NB4 (cell line): ENCODE data around the gene SYNPO.

ENCODE experiments used
- DNase-seq: peaks from one replicate; pipeline ENCODE4 v3.0.0; 2010; ENCODE audit warnings: low read depth
- H3K4me3 ChIP-seq: one replicate; pipeline ENCODE4 v1.5.1; 2011; ENCODE audit warnings: mild to moderate bottlenecking, low read depth, low read length, moderate library complexity
- CTCF ChIP-seq: IDR thresholded peaks from one replicate; pipeline ENCODE4 v1.5.1; 2012; ENCODE audit warnings: low read depth, low read length
- MYC ChIP-seq: IDR thresholded peaks from 2 replicates; pipeline ENCODE4 v1.6.1; 2011; ENCODE audit warnings: low read depth, low read length
- POLR2A ChIP-seq: IDR thresholded peaks from 2 replicates; pipeline ENCODE4 v1.6.1; 2011; ENCODE audit warnings: mild to moderate bottlenecking; ENCODE audit not compliant: insufficient read length; ENCODE audit errors: extremely low read depth
- TF ChIP-seq, protein P1 (sequence below): IDR thresholded peaks from 2 replicates; pipeline ENCODE4 v1.6.1; 2011; ENCODE audit warnings: low read depth, low read length

Gene SYNPO

DNA sequence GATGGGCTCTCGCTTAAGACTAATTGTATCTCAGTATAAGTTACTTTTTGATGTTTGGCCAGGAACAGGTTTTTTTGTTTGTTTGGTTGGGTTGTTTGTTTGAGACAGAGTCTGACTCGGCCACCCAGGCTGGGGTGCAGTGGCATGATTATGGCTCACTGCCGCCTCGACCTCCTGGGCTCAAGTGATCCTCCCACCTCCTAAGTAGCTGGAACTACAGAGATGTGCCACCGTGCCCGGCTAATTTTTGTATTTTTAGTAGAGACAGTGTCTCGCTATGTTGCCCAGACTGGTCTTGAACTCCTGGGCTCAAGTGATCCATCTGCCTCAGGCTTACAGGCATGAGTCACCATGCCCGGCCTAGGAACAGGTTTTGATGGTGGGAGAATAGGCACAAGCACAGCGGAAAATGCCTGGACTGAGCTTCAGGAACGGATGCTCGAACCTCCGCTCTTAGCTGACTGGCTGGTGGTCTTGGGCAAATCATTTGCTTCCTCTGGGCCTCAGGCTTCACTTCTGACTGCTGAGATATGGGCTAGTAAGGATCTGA is 11.4 kb upstream of the SYNPO start:
- H3K4me3 ChIP-seq: no peak overlapping the region
- no peak for DNase-seq
- TF ChIP-seq POLR2A: no peak
- TF ChIP-seq CTCF: no peak
- TF ChIP-seq MYC: no peak
- TF ChIP-seq, protein P1, sequence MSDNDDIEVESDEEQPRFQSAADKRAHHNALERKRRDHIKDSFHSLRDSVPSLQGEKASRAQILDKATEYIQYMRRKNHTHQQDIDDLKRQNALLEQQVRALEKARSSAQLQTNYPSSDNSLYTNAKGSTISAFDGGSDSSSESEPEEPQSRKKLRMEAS: no peak

DNA sequence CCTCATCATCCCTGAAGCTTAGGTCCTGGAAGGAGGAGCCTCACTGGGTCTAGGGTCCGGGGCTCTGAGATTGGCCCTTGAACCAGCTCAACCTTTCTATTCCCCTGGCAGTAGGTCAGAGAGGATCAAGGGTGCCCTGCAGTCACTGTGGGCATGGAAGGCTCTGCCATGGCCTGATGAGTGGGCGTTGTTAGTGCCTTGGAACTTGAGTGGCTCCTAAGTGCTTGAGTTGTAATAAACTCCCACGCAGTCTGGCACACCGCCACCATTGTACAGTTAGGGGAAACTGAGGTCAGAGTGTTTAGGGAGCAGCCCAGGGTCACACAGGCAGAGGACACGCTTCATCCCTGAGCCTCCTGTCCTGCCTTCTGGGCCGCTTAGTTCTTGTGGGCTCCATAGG is 10.4 kb upstream of the SYNPO start:
- H3K4me3 ChIP-seq: no peak overlapping the region
- TF ChIP-seq POLR2A (no peak), MYC (no peak), CTCF (no peak)
- TF ChIP-seq, protein P1: no peak
- DNase-seq: no peak

GRCh38 chr5:150630461-150631325 is 9.8 kb upstream of the SYNPO start:
- TF ChIP-seq CTCF (no peak), MYC (no peak), POLR2A (no peak)
- TF ChIP-seq, protein P1: no peak
- DNase-seq: no peak
- no peak overlapping the region for H3K4me3 ChIP-seq

DNA sequence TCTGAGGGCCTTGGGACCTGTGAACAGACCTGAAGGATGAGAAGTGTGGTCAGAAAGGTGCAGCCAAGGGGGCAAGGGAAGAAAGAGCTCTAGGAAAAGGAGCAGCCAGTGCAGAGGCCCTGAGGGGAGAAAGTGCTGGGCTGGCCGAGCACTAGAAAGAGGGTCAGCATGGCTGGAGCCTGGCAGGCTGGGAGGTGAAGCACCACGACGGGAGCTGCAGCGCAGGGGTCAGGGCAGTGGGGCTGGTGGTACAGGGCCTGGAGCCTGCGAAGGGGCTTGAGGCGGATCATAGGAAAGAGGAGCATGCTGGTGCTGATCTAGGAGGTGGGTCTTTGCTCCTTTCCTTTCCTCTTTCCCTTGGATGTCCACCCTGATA is 9.1 kb upstream of the SYNPO start:
- DNase-seq: no peak
- TF ChIP-seq, protein P1: no peak
- no peak for TF ChIP-seq CTCF
- TF ChIP-seq MYC: no peak
- no peak for TF ChIP-seq POLR2A
- no peak overlapping the region for H3K4me3 ChIP-seq

GRCh38 chr5:150632305-150633160 is 7.9 kb upstream of the SYNPO start:
- TF ChIP-seq POLR2A (no peak), MYC (no peak), CTCF (no peak)
- TF ChIP-seq, protein P1: no peak
- H3K4me3 ChIP-seq: no peak overlapping the region
- DNase-seq: no peak
